ENCODE measurements around the gene KCNN4.

The KCNN4 gene

DNA sequence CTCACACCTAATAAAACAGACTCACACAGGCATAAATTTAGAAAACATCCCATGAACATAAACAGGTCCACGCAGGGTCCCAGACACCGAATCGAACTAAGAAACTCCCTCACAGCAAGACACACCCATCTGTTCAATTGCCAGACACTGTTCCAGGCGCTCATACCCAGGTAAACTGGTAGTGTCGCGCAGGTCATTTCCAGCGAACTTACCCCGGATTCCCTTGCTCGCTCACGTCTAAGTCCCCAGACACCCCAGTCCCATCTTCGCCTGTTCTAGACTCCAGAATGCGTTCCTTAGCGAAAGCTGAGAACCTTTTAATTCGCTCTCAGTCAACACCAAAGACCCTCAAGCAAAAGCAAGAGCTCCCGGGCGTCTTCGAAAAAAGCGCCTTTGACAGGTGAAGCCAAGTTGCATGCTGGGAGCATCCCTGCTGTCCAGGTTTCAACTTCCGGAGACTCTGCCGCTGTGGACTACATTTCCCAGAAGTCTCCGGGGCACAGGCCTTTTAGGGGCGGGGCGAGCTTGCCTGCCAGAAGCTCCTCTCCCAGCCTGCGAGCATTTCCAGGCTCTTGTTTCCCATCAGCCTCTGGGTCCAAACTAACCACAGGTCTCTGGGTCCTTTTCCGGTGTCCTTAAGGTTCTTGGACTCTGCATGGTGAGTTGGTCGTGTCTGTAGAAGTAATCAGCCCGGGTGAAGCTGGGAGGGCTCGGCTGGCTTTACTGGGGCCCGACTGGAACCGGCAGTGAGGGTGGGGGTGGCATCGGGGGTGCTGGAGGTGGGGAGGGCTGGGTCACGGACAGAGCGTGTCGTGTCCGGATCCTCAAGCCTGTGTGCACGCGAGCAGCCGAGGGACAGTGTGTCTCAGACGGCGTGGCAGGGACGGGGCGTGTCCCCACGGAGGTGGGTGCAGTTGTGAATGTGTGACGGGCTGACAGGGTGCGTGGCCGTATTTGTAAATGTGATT lies 46.3 kb upstream of the KCNN4 start, which contains the start of gene ZNF283 (continued):
- TF ChIP-seq, protein P1, sequence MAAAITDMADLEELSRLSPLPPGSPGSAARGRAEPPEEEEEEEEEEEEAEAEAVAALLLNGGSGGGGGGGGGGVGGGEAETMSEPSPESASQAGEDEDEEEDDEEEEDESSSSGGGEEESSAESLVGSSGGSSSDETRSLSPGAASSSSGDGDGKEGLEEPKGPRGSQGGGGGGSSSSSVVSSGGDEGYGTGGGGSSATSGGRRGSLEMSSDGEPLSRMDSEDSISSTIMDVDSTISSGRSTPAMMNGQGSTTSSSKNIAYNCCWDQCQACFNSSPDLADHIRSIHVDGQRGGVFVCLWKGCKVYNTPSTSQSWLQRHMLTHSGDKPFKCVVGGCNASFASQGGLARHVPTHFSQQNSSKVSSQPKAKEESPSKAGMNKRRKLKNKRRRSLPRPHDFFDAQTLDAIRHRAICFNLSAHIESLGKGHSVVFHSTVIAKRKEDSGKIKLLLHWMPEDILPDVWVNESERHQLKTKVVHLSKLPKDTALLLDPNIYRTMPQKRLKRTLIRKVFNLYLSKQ (tag by site-specific recombination; IDR thresholded peaks at IDR 0.05; ENCODE audit: borderline replicate concordance) = peak; percentile 57; the same call in 1 of the 2 replicates
- TF ChIP-seq, protein P2, sequence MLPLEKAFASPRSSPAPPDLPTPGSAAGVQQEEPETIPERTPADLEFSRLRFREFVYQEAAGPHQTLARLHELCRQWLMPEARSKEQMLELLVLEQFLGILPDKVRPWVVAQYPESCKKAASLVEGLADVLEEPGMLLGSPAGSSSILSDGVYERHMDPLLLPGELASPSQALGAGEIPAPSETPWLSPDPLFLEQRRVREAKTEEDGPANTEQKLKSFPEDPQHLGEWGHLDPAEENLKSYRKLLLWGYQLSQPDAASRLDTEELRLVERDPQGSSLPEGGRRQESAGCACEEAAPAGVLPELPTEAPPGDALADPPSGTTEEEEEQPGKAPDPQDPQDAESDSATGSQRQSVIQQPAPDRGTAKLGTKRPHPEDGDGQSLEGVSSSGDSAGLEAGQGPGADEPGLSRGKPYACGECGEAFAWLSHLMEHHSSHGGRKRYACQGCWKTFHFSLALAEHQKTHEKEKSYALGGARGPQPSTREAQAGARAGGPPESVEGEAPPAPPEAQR (tag by site-specific recombination; IDR thresholded peaks at IDR 0.05) = 0 out of 2 replicates have a peak, but pooled peaks have one; percentile 40
- TF ChIP-seq ZNF501 (tag by site-specific recombination; IDR thresholded peaks at IDR 0.05) (peak; percentile 49; the same call in 1 of the 2 replicates), ZNF701 (tag by site-specific recombination; IDR thresholded peaks at IDR 0.05) (no peak), ZNF777 (tag by site-specific recombination; IDR thresholded peaks at IDR 0.05; ENCODE audit: borderline replicate concordance) (peak; percentile 83), MEIS1 (CRISPR knock-in tag; IDR thresholded peaks at IDR 0.05; ENCODE audit: borderline replicate concordance) (no peak), ZNF239 (tag by site-specific recombination; IDR thresholded peaks at IDR 0.05) (no peak), ZNF394 (tag by site-specific recombination; IDR thresholded peaks at IDR 0.05; ENCODE audit: borderline replicate concordance) (no peak), ZNF266 (tag by site-specific recombination; IDR thresholded peaks at IDR 0.05; ENCODE audit: low read depth) (peak; percentile 84; the same call in 1 of the 2 replicates), ZNF10 (tag by site-specific recombination; IDR thresholded peaks at IDR 0.05) (no peak), ZBTB1 (tag by site-specific recombination; IDR thresholded peaks at IDR 0.05) (no peak), ZNF785 (tag by site-specific recombination; IDR thresholded peaks at IDR 0.05) (peak; percentile 82; the same call in 1 of the 2 replicates), ZNF19 (tag by site-specific recombination; IDR thresholded peaks at IDR 0.05; ENCODE audit: low read depth) (0 out of 2 replicates have a peak, but pooled peaks have one; percentile 54), ZNF621 (tag by site-specific recombination; IDR thresholded peaks at IDR 0.05) (no peak), ZNF610 (tag by site-specific recombination; IDR thresholded peaks at IDR 0.05; ENCODE audit: borderline replicate concordance) (no peak), ZNF791 (tag by site-specific recombination; IDR thresholded peaks at IDR 0.05) (no peak; the same call in 1 of the 2 replicates), ZNF174 (tag by site-specific recombination; IDR thresholded peaks at IDR 0.05) (no peak)
- TF ChIP-seq, protein P3, sequence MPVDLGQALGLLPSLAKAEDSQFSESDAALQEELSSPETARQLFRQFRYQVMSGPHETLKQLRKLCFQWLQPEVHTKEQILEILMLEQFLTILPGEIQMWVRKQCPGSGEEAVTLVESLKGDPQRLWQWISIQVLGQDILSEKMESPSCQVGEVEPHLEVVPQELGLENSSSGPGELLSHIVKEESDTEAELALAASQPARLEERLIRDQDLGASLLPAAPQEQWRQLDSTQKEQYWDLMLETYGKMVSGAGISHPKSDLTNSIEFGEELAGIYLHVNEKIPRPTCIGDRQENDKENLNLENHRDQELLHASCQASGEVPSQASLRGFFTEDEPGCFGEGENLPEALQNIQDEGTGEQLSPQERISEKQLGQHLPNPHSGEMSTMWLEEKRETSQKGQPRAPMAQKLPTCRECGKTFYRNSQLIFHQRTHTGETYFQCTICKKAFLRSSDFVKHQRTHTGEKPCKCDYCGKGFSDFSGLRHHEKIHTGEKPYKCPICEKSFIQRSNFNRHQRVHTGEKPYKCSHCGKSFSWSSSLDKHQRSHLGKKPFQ (tag by site-specific recombination; IDR thresholded peaks at IDR 0.05) = no peak
- TF ChIP-seq, protein P4, sequence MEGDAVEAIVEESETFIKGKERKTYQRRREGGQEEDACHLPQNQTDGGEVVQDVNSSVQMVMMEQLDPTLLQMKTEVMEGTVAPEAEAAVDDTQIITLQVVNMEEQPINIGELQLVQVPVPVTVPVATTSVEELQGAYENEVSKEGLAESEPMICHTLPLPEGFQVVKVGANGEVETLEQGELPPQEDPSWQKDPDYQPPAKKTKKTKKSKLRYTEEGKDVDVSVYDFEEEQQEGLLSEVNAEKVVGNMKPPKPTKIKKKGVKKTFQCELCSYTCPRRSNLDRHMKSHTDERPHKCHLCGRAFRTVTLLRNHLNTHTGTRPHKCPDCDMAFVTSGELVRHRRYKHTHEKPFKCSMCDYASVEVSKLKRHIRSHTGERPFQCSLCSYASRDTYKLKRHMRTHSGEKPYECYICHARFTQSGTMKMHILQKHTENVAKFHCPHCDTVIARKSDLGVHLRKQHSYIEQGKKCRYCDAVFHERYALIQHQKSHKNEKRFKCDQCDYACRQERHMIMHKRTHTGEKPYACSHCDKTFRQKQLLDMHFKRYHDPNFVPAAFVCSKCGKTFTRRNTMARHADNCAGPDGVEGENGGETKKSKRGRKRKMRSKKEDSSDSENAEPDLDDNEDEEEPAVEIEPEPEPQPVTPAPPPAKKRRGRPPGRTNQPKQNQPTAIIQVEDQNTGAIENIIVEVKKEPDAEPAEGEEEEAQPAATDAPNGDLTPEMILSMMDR (tag by site-specific recombination; IDR thresholded peaks at IDR 0.05) = no peak
- TF ChIP-seq, protein P5, sequence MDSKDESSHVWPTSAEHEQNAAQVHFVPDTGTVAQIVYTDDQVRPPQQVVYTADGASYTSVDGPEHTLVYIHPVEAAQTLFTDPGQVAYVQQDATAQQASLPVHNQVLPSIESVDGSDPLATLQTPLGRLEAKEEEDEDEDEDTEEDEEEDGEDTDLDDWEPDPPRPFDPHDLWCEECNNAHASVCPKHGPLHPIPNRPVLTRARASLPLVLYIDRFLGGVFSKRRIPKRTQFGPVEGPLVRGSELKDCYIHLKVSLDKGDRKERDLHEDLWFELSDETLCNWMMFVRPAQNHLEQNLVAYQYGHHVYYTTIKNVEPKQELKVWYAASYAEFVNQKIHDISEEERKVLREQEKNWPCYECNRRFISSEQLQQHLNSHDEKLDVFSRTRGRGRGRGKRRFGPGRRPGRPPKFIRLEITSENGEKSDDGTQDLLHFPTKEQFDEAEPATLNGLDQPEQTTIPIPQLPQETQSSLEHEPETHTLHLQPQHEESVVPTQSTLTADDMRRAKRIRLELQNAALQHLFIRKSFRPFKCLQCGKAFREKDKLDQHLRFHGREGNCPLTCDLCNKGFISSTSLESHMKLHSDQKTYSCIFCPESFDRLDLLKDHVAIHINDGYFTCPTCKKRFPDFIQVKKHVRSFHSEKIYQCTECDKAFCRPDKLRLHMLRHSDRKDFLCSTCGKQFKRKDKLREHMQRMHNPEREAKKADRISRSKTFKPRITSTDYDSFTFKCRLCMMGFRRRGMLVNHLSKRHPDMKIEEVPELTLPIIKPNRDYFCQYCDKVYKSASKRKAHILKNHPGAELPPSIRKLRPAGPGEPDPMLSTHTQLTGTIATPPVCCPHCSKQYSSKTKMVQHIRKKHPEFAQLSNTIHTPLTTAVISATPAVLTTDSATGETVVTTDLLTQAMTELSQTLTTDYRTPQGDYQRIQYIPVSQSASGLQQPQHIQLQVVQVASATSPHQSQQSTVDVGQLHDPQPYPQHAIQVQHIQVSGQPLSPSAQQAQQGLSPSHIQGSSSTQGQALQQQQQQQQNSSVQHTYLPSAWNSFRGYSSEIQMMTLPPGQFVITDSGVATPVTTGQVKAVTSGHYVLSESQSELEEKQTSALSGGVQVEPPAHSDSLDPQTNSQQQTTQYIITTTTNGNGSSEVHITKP (tag by site-specific recombination; IDR thresholded peaks at IDR 0.05) = peak; percentile 27; the same call in 1 of the 2 replicates
- TF ChIP-seq, protein P6, sequence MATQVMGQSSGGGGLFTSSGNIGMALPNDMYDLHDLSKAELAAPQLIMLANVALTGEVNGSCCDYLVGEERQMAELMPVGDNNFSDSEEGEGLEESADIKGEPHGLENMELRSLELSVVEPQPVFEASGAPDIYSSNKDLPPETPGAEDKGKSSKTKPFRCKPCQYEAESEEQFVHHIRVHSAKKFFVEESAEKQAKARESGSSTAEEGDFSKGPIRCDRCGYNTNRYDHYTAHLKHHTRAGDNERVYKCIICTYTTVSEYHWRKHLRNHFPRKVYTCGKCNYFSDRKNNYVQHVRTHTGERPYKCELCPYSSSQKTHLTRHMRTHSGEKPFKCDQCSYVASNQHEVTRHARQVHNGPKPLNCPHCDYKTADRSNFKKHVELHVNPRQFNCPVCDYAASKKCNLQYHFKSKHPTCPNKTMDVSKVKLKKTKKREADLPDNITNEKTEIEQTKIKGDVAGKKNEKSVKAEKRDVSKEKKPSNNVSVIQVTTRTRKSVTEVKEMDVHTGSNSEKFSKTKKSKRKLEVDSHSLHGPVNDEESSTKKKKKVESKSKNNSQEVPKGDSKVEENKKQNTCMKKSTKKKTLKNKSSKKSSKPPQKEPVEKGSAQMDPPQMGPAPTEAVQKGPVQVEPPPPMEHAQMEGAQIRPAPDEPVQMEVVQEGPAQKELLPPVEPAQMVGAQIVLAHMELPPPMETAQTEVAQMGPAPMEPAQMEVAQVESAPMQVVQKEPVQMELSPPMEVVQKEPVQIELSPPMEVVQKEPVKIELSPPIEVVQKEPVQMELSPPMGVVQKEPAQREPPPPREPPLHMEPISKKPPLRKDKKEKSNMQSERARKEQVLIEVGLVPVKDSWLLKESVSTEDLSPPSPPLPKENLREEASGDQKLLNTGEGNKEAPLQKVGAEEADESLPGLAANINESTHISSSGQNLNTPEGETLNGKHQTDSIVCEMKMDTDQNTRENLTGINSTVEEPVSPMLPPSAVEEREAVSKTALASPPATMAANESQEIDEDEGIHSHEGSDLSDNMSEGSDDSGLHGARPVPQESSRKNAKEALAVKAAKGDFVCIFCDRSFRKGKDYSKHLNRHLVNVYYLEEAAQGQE (tag by site-specific recombination; IDR thresholded peaks at IDR 0.05) = peak; percentile 49
- TF ChIP-seq, protein P7, sequence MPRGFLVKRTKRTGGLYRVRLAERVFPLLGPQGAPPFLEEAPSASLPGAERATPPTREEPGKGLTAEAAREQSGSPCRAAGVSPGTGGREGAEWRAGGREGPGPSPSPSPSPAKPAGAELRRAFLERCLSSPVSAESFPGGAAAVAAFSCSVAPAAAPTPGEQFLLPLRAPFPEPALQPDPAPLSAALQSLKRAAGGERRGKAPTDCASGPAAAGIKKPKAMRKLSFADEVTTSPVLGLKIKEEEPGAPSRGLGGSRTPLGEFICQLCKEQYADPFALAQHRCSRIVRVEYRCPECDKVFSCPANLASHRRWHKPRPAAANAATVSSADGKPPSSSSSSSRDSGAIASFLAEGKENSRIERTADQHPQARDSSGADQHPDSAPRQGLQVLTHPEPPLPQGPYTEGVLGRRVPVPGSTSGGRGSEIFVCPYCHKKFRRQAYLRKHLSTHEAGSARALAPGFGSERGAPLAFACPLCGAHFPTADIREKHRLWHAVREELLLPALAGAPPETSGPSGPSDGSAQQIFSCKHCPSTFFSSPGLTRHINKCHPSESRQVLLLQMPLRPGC (tag by site-specific recombination; IDR thresholded peaks at IDR 0.05) = no peak
